NCI-H510A (cell line): ENCODE results near the gene COMT.
"Not testable (repeated sequence)": the region's sequence is repeated elsewhere in the genome, so short reads cannot be mapped to it uniquely, and the experiment has no call there.

Source experiments
- DNase-seq: peaks from one replicate; lab custom pipeline; 2025; lab: John Stamatoyannopoulos, UW

The COMT gene

DNA sequence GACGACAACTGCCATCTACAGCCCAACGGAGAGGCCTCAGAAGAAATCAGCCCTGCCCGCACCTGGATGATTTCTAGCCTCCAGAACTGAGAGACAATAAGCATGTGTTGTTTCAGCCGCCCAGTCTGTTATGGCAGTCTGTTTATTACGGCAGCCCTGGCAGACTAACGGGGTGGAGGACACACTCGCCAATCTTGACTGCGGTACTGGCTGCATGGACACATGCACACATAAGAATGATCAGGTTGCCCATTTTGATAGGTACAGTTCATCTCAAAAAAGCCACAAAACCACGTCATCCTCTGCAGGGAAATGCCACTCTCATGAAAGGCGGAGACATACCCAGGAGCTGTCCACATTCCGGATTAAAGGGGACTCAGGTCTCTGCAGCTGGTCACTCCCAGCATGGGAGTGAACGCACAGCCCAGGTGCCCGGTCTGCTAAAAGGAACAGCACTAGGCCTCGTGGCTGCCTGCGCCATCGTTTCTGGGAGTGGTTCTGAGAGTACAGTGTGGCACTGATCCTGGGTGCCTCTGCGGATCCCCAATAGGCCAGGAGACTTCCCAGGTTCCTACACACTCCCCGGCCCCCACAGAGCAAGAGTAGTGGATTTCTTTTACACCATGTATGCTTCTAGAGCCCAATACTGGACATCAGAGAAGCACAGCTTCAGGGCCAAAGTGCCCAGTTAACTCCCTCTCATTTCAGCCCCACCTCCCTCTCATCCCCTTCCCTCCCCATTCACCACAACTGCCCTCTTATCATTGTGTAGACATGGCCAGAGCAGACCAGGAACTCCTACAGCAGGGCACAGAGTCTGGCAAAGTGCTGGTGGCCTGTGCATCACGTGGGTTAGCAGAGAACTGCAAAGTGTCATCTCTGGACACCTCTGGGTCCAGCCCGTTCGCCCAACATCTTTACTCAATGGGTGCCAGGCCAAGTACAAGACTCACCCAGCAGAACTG is 11.7 kb upstream of the COMT start:
- no peak for DNase-seq

DNA sequence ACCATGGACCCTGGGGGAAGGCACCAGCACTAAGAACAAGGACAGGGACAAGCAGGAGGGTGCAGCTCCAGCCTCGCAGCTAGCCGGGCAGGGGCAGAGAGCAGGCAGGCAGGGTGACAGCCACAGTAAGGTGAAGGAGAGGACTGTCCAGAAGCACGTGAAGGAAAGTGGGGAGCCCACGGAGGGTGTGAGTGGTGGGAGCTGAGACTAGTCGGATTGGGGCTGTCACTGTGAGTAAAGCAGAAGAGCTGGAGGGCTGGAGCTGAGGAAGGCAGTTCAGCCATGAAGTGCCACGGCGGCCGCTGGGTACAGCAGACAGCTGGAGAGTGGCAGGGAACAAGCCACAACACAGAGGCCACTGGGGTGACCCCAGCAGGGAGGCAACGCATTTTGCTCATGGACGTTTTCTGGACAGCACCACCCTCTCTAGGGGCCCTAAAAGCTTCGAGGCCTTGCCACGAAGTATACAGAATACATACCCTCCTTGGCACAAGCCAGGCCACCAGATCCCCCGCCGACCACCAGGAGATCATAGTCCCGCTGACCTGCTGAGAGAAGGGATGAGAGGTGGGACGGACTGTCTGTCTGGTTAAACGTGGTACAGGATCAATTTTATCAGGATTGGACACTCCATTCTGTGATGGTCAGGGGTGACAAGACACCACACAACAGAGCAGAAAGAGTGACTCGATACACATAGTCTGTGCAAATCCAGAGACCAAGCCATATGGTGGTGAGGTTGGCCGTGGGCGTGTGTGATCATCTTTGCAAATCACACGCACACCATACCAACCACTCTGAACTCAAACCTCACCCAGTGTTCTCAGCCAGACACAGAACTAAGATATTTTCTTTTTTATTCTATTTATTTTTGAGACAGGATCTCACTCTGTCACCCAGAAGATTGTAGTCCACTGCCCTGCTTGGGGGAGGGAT is 10.8 kb upstream of the COMT start:
- no peak for DNase-seq

DNA sequence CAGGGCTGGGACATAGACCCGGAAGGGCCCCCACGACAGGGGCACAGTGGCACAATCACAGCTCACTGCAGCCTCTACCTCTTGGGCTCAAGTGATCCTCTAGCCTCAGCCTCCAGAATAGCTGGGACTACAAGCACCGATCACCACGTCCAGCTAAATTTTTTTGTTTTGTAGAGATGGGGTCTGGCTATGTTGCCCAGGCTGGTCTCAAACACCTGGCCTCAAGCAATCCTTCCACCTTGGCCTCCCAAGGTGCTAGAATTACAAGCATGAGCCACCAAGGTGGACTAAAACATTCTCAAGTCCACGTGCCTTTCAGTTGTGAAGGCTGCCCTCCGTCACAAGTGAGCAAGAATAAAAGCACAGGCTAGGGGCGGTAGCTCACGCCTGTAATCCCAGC is 10.1 kb upstream of the COMT start:
- DNase-seq = no peak

DNA sequence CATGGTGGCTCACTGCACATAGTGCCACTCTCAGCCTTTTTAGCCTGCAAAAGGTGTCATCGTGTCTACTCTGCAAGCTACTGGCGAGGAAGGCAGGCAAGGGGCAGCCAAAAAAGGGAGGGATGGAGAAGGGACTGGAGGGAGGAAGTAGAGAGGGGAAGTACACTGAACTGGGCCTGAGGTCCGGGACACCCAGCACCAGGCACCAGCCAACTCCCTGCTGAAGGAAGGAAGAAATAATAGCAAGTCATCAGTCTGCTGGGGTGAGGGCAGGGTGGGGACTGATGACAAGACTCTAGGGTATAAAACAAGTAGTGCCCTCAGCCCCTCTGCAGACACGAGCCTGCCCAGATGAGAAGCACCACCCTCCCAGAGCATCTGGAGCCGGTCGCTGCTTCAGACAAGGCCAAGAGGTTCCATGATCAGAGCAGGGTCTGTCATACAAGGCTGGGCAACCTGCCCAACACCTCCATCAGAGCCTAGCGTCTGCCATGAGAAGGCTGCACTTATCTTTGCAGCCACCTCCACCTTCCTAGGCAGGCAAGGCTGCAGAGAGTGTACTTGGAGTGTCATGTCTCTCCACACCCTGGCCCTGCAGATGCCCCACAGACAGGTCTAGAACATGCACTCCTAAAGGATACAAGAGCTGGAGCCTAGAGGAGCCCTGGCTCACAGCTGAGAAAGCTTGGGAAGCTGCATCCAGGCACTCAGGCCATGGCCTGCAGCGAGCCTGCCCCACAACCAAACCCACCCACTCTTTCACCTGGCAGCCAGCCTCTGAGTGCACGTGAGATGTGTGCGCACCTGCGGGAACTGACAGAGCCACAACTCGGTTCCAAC is 9.0 kb upstream of the COMT start:
- DNase-seq = peak; percentile 30

DNA sequence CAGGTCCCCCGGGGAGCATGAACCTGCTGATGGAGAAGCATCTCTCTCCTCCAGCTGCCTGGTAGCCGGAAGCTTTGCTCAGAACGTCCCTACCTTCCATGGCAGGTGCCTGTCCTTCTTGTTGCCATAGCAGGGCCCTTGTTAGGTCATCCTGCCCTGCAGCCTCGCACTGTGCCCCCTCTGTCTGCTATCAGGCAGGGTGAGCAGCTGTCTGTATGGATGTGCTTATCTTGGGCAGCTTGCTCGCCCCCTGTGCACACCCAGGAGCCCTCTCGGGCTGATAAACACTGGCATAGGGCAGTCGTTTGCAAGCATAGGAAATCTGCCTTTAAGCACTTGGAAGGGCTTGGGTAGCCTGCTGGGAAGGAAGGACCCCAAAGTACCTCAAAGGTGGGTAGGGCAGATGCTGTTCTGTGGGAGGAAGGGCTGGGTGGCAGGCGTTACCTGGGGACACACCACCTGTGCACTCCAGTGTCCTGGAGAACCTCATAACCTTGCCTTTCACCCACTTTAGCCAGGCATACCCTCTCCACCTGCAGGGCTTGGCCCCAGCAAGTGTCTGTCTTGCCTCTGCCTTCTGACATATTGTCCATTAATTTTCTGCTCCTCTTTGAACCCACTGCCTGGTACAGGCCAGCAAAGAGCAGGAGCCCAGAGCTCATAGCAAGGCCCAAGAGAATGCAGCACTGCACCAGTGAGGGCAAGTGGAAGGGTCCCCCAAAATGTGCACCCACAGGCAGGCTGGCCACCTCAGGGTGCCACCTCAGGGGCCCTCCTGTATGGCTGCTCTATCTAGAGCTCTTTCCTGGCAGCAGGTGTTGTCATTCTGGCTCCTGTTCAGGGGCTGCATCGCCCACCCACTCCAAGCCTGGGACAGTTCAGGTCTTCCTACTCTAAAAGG is 8.0 kb upstream of the COMT start:
- no peak for DNase-seq

DNA sequence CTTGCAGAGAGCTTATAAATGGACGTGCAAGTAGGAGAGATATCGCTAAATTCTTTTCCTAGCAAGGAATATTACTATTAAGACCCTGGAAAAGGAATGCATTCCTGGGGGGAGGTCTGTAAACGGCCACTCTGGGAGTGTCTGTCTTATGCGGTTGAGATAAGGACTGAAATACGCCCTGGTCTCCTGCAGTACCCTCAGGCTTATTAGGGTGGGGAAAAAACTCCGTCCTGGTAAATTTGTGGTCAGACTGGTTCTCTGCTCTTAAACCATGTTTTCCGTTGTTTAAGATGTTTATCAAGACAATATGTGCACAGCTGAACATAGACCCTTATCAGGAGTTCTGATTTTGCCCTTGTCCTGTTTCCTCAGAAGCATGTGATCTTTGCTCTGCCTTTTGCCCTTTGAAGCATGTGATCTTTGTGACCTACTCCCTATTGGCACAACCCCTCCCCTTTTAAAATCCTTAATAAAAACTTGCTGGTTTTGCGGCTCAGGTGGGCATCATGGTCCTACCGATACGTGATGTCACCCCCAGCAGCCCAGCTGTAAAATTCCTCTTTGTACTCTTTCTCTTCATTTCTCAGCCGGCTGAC is 6.4 kb upstream of the COMT start:
- not testable (repeated sequence) for DNase-seq

DNA sequence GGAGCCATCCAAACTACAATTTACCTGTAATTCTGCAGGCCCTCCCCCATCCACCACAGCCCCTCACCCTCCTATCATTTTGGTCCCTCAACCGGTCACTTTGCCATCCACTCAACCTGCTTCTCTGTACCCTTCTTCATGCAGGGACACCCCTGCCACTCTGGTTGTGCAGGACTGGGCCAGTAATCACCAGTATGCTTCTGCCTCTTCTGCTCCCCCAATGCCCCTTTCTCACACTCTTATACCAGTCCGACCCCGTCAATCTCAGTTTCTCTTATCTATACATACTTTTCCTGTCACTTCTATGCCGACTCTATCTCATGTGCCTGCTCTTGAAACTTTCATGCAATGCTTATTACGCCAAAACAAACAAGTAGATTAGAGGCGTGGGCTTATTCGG is 5.1 kb upstream of the COMT start:
- no peak for DNase-seq

DNA sequence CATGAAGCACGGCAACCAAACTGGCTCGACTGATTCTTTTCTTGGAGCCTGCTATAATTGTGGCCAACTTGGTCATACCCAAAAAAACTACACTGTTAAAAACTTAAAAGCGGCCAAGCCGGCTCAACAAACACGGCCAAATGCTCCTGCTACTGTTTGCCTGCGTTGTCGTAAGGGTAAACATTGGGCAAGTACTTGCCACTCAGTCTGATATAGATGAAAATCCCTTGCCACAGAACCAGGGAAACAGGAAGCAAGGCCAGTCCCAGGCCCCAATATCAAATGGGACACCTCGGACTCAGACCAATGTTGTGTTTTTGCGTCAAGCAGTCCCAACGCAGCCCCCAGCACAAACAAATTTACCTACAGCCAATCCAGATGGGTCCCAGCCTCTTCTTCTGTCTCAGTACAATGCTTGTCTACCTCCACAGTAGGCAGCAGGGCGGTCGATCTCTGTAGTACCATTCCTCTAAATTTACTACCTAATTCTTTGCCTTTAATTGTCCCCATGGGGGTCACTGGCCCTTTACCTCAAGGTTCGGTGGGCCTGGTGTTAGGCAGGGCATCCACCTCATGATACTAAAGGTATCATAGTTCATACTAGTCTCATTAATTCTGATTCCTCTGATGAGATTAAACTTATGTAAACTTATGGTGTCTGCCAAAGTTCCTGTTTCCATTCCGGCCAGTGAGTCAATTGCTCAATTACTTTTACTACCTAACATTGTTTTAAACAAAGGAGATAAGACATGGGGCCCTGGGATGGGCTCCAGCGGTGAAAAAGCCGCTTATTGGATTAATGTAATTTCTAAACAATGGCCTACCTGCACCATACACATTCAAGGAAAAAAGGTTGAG is 3.7 kb upstream of the COMT start:
- DNase-seq = no peak

DNA sequence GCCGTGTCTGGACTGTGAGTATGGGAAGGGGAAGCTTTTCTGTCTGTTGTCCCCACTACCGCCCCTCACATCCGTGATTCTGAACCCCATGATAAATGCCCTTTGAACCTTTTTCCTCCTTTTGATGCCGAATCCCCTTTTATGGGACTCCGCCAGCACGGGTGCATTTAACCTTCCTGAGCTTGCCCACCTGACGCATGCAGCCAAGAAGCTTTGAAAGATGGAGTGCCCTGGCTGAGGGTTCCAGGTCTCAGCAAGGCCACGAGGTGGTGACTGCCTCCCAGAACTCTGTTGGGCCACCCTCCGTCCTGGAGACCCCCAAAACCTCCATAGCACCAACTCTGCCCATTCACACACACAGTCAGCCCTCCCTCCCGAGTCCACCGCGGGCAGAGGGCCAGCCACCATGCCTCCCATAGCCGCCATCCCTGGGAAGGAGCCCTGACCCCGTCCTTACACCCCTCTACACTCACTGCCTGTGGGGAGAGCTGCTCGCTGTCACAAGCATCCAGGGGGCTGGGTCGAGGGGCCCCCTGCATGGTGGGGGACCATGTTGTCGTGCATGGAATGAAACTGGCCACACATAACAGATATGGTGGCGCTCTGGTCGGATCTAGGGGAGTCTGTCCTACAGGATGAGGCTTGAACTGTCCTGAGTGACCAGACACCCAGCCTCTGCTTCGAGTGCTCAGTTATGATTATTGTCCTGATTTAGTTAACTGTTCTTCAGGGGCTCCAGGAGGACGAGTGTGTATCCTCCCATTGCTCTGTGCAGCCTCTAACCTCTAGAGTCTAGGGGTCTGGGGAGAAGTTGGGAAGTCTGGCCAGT is 822 bp upstream of the COMT start:
- no peak for DNase-seq

DNA sequence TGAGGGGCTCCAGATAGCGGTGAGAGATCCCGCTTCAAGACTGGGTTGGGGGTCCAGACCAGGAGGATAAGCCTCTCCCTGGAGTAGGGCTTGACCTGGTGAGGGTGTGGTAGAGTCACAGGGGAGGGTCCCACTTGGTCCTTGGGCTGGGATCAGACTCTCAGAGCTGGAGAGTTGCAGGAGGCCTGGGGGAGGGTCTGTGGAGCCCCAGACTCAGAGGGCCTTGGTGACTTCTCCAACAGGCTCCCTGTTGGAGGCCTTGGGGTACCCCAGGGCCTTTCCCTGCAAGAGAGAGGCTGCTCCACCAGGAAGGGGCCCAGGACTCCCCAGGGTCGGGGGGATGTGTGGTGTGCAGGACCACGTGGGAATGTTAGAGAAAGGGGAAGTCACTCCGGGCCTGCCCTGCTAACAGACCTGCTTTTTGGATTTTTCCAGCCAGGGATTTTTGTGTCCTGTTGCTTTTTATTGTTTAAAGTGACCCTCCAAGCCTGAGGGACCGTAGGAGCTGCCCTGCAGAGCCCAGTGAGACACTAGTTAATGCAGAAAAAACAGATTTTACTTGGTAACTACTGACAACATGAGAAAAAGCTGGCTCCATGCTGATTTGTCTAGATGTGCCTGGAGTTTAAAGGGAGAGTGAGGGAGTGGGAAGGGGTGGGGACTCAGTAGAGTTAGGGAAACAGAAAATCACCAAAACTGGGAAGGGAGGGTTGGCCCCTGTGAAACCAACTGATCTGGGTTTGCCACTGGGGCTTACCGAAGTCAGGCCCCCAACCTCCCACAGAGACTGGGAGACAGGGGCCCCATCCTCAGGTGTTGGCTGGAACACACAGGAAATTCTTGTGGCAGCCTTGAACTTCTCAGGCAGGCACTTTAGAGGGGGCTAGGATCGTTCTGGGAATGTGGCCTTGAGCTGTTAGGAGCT is 847 bp downstream of the COMT start:
- DNase-seq = no peak

DNA sequence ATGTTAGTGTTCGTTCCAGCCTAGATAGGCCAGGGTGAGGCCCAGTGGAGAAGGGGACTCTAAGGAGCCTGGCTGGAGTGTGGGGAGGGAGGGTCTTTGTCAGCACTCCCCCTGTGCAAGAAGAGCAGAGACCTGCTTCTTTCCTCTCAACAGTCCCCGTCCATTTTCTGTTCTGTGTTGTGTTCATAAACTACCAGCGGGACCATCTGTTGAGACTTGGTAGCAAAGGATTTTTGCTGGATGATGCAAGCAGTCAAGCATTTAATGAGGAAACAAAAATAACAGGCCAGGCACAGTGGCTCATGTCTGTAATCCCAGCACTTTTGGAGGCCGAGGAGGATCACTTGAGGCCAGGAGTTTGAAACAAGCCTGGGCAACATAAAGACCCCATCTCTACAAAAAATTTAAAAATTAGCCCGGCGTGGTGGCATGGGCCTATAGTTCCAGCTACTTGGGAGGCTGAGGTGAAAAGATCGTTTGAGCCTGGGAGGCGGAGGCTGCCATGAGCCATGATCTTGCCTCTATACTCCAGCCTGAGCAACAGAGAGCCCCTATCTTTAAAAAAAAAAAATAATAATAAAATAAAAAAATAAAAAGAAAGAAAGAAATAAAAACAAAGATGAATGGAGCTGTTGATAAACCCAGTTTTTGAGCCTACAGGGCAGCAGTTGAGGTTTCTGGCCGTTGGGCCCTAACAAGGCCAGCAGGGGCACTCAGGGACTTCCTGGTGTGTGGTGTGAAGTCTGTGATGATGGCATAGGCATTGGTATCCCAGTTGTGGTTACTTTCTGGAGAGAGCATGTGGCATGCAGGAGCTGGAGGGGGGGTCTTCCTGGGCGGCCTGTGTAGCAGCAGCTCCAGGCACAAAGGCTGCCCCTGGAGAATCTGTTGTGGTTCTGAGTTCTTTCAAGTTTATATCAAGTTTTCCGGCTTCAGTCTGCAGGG is 1.8 kb downstream of the COMT start:
- no peak for DNase-seq

DNA sequence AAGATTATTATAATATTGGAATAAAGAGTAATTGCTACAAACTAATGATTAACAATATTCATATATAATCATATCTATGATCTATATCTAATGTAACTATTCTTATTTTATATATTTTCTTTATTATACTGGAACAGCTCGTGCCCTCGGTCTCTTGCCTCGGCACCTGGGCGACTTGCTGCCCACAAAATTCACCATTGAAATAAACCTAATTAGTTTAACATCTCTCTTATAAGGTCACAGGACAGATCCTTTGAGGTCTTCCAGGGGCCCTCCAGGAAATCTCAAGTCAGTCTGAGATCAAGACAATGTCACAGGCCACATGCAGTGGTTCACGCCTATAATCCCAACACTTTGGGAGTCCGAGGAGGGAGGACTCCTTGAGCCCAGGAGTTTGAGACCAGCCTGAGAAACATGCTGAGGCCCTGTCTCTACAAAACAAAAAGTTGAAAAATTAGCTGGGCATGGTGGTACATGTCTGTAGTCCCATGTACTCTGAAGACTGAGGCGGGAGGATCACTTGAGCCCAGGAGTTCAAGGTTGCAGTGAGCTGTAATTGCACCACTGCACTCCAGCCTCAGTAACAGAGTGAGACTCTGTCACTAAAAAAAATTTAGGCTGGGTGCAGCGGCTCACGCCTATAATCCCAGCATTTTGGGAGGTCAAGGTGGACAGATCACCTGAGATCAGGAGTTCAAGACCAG is 6.6 kb downstream of the COMT start:
- DNase-seq = no peak

DNA sequence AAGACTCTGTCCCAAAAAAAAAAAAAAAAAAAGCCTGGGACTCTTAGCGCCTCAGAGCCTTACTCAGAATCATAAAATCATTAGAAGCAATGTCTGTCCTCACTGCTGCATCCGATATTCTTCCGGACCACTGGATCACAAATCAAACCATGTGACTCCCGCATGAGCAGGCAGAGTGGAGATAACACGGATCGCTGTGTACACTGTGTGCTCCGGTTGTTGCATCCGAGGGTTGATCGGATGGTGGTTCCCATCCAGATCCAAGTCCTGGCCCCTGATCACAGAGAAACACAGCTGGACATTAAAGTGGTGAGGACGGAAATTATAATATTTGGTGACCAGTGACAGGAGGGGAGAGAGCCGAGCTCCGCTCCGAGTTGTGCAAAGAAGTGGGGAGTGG is 9.8 kb downstream of the COMT start:
- no peak for DNase-seq

DNA sequence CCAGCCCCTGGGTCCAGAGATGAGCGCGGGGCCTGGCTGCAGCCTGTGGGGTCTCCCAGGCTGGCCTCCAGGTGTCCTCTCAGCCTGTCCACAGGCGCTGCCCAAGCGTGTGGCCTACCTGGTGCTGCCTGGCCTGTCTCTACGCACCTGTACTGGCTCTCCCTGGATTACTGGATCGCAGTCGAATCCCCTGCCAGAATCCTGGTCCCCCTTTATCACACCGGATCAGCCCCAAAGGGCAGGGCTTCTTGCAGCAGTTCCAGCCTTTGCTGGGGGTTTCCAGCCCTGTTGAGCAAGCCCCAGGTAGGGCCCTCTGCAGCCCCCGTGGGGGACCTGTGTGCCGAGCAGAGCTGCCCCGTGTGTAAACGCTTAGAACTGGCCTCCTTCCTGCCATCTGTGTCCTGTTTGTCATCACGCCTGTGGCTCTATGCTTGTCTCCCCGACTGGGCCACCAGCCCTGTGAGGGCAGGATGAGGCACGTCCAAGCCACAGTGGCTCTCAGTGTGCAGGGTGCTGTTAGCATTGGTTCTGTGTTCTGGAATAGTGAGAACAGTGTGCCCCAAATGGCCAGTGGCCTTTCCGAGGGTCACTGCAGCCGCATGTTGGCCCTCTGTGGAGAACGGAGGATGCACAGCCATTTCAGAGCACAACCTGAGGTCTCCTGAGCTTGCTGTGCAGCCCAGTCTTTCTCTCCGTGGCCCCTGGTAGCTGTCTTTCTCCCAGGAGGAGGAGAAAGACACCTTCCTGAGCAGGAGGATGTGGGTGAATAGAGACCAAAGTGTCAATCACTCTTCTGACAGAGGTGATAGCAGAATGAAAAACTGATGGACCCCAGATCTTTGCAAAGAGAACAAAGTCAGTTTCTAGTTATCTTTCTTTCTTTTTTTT is 13.9 kb downstream of the COMT start:
- DNase-seq = no peak

DNA sequence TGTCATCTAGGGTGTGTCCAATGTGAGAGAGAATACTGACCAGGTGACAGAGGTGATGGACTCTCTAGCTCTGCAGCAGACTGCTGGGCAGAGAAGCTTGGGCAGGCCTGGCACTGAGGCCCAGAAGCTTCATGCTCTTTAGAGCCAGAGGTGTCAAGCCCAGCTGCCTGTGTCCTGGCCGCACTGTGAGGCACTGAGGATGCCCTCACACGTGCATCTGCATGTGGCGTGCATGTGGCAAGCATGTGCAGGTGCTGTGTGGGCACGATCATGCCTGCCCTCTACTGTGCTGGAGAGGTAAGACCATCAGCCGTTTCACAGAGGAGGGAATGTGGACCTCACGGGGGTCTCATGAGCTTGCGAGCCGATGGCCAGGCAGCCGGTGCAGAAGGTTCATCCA is 15.9 kb downstream of the COMT start:
- no peak for DNase-seq
